ENCODE data around the gene ADCK1. TPM values are rescaled to one million over a fixed set of nuclear protein-coding genes. Genes with fewer than 3 reads are reported as not detected.
A peak's percentile ranks its signal among the peaks of the same experiment; 100 is the strongest.

ADCK1 gene
- total RNA-seq, 1 experiment from 2014 or later = 5.7 TPM

DNA sequence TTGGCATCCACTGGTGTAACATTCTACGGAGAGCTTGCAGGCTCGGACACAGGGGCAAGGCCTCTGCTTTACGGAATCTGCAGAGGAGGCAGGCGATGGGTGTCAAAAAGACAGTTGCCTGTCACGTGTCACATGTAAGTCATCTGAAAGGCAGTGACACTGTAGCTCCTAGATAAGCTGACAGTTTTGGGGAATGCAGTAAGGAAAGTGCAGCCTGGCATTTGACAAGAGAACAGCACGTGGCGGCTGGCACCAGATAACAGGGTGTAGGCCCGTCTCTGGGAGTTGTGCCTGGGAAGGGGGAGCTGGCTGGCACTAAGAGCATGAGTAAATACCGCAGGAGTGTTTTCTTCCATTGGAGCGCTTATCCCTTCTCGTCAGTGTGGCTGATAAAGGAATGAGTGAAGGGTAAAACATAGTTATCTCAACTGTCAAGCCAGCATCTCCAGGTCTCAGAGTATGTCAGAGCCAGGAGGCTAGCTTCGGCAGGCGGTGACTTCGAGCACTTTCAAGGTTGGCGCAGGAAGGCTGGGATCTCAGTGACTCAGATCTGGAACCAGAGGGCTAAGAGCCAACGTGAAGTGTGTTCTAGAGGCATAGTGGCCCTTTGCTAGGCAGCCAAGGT is 26.1 kb downstream of the ADCK1 start:
- TF ChIP-seq, protein P1, sequence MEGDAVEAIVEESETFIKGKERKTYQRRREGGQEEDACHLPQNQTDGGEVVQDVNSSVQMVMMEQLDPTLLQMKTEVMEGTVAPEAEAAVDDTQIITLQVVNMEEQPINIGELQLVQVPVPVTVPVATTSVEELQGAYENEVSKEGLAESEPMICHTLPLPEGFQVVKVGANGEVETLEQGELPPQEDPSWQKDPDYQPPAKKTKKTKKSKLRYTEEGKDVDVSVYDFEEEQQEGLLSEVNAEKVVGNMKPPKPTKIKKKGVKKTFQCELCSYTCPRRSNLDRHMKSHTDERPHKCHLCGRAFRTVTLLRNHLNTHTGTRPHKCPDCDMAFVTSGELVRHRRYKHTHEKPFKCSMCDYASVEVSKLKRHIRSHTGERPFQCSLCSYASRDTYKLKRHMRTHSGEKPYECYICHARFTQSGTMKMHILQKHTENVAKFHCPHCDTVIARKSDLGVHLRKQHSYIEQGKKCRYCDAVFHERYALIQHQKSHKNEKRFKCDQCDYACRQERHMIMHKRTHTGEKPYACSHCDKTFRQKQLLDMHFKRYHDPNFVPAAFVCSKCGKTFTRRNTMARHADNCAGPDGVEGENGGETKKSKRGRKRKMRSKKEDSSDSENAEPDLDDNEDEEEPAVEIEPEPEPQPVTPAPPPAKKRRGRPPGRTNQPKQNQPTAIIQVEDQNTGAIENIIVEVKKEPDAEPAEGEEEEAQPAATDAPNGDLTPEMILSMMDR (conservative IDR thresholded peaks at IDR 0.05; ENCODE audit: low read depth, low read length) = no peak
- no peaks in the 10 kb centered on the region for H3K9me3 ChIP-seq (ENCODE audit: low read length)
- POLR2A ChIA-PET (ENCODE audit: unreplicated experiment) = no interaction called here
- no peak for ATAC-seq
- H3F3A ChIP-seq (ENCODE audit: low read length, unreplicated experiment) = no peaks in the 10 kb centered on the region
- H3K79me2 ChIP-seq (ENCODE audit: low read length) = no peaks in the 10 kb centered on the region
- no peak overlapping the region for H3K4me3 ChIP-seq (ENCODE audit: low read length)
- no peaks in the 10 kb centered on the region for H3K9me2 ChIP-seq (replicated peaks; ENCODE audit: low read length)
- H3K4me1 ChIP-seq (ENCODE audit: insufficient read depth, low read length) = peaks cover 7% of the 10 kb centered on the region; the same call in 1 of the 2 replicates
- BruUV-seq (replicated peaks) = no TSS peak
- intact Hi-C loops (cut with micrococcal nuclease) = no loop called here
- no peaks in the 10 kb centered on the region for H3K27me3 ChIP-seq (ENCODE audit: low read length)
- no peak overlapping the region for H2AFZ ChIP-seq (ENCODE audit: low read length)
- DNase-seq = no peak
- CTCF ChIA-PET = no interaction called here
- no peak overlapping the region for H3K9ac ChIP-seq (ENCODE audit: low read length)
- H3K4me2 ChIP-seq (ENCODE audit: low read length) = no peak overlapping the region
- no peaks in the 10 kb centered on the region for H4K20me1 ChIP-seq (ENCODE audit: low read length)
- H3K36me3 ChIP-seq (ENCODE audit: low read depth, low read length) = no peaks in the 10 kb centered on the region; the same call in 1 of the 2 replicates
- no peak overlapping the region for H3K27ac ChIP-seq (ENCODE audit: low read length)

DNA sequence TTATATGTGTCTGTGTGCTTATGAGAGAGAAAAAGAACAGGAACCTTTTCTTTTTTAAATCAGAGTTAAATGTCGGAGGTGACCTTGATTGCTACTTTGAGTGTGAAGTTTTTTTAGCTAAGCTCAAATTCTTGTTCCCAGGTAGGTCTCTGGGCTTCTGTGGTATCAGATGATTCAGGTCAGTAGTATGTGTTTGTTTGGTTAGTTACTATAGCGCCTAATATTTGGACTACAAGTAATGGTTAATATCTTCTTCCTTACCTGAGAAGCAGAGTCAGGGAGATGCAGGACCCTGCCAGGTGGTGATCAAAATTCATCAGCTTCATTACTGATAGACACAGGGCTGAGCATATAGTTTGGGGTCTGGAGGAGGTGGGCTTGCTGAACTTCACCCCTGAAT is 30.8 kb downstream of the ADCK1 start:
- peak; percentile 62 for ATAC-seq
- H3K9me3 ChIP-seq (ENCODE audit: low read length) = no peaks in the 10 kb centered on the region
- no peaks in the 10 kb centered on the region for H3F3A ChIP-seq (ENCODE audit: low read length, unreplicated experiment)
- BruUV-seq (replicated peaks) = no TSS peak
- no peak overlapping the region for H3K4me3 ChIP-seq (ENCODE audit: low read length)
- no peak overlapping the region for H3K4me2 ChIP-seq (ENCODE audit: low read length)
- no peaks in the 10 kb centered on the region for H3K27me3 ChIP-seq (ENCODE audit: low read length)
- H2AFZ ChIP-seq (ENCODE audit: low read length) = no peak overlapping the region
- H4K20me1 ChIP-seq (ENCODE audit: low read length) = no peaks in the 10 kb centered on the region
- CTCF ChIA-PET = no interaction called here
- H3K4me1 ChIP-seq (ENCODE audit: insufficient read depth, low read length) = peaks cover 9% of the 10 kb centered on the region; the same call in 1 of the 2 replicates
- peak; percentile 68 for DNase-seq
- H3K36me3 ChIP-seq (ENCODE audit: low read depth, low read length) = no peaks in the 10 kb centered on the region
- H3K9ac ChIP-seq (ENCODE audit: low read length) = no peak overlapping the region
- POLR2A ChIA-PET (ENCODE audit: unreplicated experiment) = interaction anchor here (0.6 kb wide), 1 partner anchor 478 kb away, joined by 3 read pairs; no protein-coding TSS in a partner anchor
- H3K9me2 ChIP-seq (replicated peaks; ENCODE audit: low read length) = no peaks in the 10 kb centered on the region
- H3K79me2 ChIP-seq (ENCODE audit: low read length) = no peaks in the 10 kb centered on the region
- TF ChIP-seq EZH2phosphoT487 (IDR thresholded peaks at IDR 0.05; ENCODE audit: borderline replicate concordance, low read length) (no peak), EZH2 (IDR thresholded peaks at IDR 0.05; ENCODE audit: low read length, unreplicated experiment) (no peak)
- TF ChIP-seq, protein P1 (conservative IDR thresholded peaks at IDR 0.05; ENCODE audit: low read depth, low read length) = no peak
- intact Hi-C loops (cut with micrococcal nuclease) = no loop called here
- no peak overlapping the region for H3K27ac ChIP-seq (ENCODE audit: low read length)

DNA sequence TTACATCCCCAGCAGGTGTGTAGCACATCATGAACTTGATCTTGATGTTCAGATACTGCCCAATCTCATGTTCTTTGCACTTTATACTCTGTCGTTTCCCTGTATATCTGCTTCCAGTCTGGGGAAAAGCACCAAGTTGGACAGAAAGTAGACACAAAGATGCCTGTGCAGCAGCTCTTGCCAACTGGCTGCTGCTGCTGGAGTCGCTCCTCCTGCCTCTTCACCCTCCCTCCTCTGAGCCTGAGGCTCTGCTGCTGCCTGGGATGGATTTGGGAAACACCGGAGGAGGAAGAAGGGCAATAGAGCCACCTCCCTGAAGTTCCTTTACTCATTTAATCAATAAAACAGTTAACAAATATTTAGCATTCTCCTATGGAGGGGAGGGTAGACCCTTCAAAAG is 32.4 kb downstream of the ADCK1 start:
- H3K79me2 ChIP-seq (ENCODE audit: low read length) = no peaks in the 10 kb centered on the region
- ChIA-PET POLR2A (ENCODE audit: unreplicated experiment) (no interaction called here), CTCF (no interaction called here)
- no peaks in the 10 kb centered on the region for H4K20me1 ChIP-seq (ENCODE audit: low read length)
- no peaks in the 10 kb centered on the region for H3K9me2 ChIP-seq (replicated peaks; ENCODE audit: low read length)
- TF ChIP-seq EZH2phosphoT487 (IDR thresholded peaks at IDR 0.05; ENCODE audit: borderline replicate concordance, low read length) (no peak), EZH2 (IDR thresholded peaks at IDR 0.05; ENCODE audit: low read length, unreplicated experiment) (no peak)
- TF ChIP-seq, protein P1 (conservative IDR thresholded peaks at IDR 0.05; ENCODE audit: low read depth, low read length) = no peak
- no peaks in the 10 kb centered on the region for H3K27me3 ChIP-seq (ENCODE audit: low read length)
- no peaks in the 10 kb centered on the region for H3K9me3 ChIP-seq (ENCODE audit: low read length)
- H3K27ac ChIP-seq (ENCODE audit: low read length) = no peak overlapping the region
- ATAC-seq = no peak
- intact Hi-C loops (cut with micrococcal nuclease) = no loop called here
- no peaks in the 10 kb centered on the region for H3F3A ChIP-seq (ENCODE audit: low read length, unreplicated experiment)
- no peak overlapping the region for H3K9ac ChIP-seq (ENCODE audit: low read length)
- BruUV-seq (replicated peaks) = no TSS peak
- no peak overlapping the region for H3K4me2 ChIP-seq (ENCODE audit: low read length)
- H3K36me3 ChIP-seq (ENCODE audit: low read depth, low read length) = no peaks in the 10 kb centered on the region
- H3K4me3 ChIP-seq (ENCODE audit: low read length) = no peak overlapping the region
- H2AFZ ChIP-seq (ENCODE audit: low read length) = no peak overlapping the region
- DNase-seq = no peak
- peaks cover 9% of the 10 kb centered on the region; the same call in 1 of the 2 replicates for H3K4me1 ChIP-seq (ENCODE audit: insufficient read depth, low read length)
